ENCODE data around the gene BRD1. TPM values are rescaled to one million over a fixed set of nuclear protein-coding genes. Genes with fewer than 3 reads are reported as not detected.

The BRD1 gene
- total and polyA plus RNA-seq, 2 experiments from 2014 or later, result 12.3 to 33.8 TPM

DNA sequence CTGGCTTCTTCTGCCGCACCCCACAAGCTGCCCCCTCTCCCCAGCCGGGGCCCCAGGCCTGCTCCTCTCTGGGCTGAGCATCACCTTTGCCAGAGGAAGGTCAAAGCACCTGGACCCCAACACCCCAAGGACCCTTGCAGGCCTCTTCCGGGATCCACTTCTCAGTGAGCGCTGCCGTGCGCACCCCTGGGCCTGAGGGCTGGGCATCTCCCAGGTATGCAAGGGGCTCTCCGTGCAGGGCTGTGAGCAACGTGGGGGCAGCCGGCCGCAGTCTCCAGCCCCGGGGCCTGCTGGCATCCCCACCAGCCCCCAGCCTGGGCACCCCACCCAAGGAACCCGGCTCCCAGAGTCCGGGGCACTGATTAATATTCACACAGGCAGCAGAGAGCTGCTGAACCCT, 64.0 kb downstream of the BRD1 start:
- Mint-ChIP-seq H3K4me1 (peaks cover 3% of the 10 kb centered on the region), H3K27ac (no peak overlapping the region), H3K36me3 (ENCODE audit: low read depth) (peaks cover 6% of the 10 kb centered on the region), H3K9me3 (peaks cover 14% of the 10 kb centered on the region), H3K4me3 (no peak overlapping the region), H3K27me3 (ENCODE audit: insufficient read depth, low read depth, poor library complexity) (peaks cover 9% of the 10 kb centered on the region)
- H3K79me2 ChIP-seq (replicated peaks; ENCODE audit: insufficient read depth), result no peaks in the 10 kb centered on the region
- no peaks in the 10 kb centered on the region for H3K4me1 ChIP-seq (ENCODE audit: insufficient read depth)
- no peak overlapping the region for H3K4me3 ChIP-seq
- no peak overlapping the region for H3K27ac ChIP-seq (ENCODE audit: low read depth)
- no peaks in the 10 kb centered on the region for H3F3A ChIP-seq (replicated peaks; ENCODE audit: low read depth)
- H3K27me3 ChIP-seq (ENCODE audit: insufficient read depth), result no peaks in the 10 kb centered on the region
- no peak for ATAC-seq
- no peak overlapping the region for H2AFZ ChIP-seq
- no peak for DNase-seq (ENCODE audit: low spot score)
- H3K36me3 ChIP-seq (ENCODE audit: insufficient read depth), result no peaks in the 10 kb centered on the region; the same call in 1 of the 2 replicates
- TF ChIP-seq ZNF462 (CRISPR knock-in tag; IDR thresholded peaks at IDR 0.05) (no peak), JUNB (IDR thresholded peaks at IDR 0.05; ENCODE audit: unreplicated experiment) (no peak), NANOG (IDR thresholded peaks at IDR 0.05; ENCODE audit: borderline replicate concordance) (no peak), REST (IDR thresholded peaks at IDR 0.05; ENCODE audit: unreplicated experiment) (no peak), EZH2phosphoT487 (IDR thresholded peaks at IDR 0.05; ENCODE audit: unreplicated experiment) (no peak), POLR2AphosphoS5 (IDR thresholded peaks at IDR 0.05; ENCODE audit: low read depth) (no peak), ZNF331 (CRISPR knock-in tag; IDR thresholded peaks at IDR 0.05; ENCODE audit: low read depth) (no peak), ZNF114 (CRISPR knock-in tag; IDR thresholded peaks at IDR 0.05) (no peak), CREB1 (CRISPR knock-in tag; IDR thresholded peaks at IDR 0.05; ENCODE audit: low read depth) (no peak), STAT1 (IDR thresholded peaks at IDR 0.05; ENCODE audit: unreplicated experiment) (no peak), EZH2 (IDR thresholded peaks at IDR 0.05; ENCODE audit: low read depth, unreplicated experiment) (no peak)
- TF ChIP-seq, protein P1, sequence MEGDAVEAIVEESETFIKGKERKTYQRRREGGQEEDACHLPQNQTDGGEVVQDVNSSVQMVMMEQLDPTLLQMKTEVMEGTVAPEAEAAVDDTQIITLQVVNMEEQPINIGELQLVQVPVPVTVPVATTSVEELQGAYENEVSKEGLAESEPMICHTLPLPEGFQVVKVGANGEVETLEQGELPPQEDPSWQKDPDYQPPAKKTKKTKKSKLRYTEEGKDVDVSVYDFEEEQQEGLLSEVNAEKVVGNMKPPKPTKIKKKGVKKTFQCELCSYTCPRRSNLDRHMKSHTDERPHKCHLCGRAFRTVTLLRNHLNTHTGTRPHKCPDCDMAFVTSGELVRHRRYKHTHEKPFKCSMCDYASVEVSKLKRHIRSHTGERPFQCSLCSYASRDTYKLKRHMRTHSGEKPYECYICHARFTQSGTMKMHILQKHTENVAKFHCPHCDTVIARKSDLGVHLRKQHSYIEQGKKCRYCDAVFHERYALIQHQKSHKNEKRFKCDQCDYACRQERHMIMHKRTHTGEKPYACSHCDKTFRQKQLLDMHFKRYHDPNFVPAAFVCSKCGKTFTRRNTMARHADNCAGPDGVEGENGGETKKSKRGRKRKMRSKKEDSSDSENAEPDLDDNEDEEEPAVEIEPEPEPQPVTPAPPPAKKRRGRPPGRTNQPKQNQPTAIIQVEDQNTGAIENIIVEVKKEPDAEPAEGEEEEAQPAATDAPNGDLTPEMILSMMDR (conservative IDR thresholded peaks at IDR 0.05; ENCODE audit: low read depth in 2 of 2), result no peak
- TF ChIP-seq, protein P2, sequence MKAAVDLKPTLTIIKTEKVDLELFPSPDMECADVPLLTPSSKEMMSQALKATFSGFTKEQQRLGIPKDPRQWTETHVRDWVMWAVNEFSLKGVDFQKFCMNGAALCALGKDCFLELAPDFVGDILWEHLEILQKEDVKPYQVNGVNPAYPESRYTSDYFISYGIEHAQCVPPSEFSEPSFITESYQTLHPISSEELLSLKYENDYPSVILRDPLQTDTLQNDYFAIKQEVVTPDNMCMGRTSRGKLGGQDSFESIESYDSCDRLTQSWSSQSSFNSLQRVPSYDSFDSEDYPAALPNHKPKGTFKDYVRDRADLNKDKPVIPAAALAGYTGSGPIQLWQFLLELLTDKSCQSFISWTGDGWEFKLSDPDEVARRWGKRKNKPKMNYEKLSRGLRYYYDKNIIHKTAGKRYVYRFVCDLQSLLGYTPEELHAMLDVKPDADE (IDR thresholded peaks at IDR 0.05), result no peak
- H3K9me2 ChIP-seq (ENCODE audit: insufficient read depth), result no peaks in the 10 kb centered on the region
- no peak overlapping the region for H3K4me2 ChIP-seq
- no peaks in the 10 kb centered on the region for H4K20me1 ChIP-seq (replicated peaks; ENCODE audit: insufficient read depth)

Data from GM23338 (cell line).